ENCODE data around the gene ZFYVE1. TPM values are rescaled to one million over a fixed set of nuclear protein-coding genes. Genes with fewer than 3 reads are reported as not detected.
"Not testable (repeated sequence)": the region's sequence is repeated elsewhere in the genome, so short reads cannot be mapped to it uniquely, and the experiment has no call there.

Gene ZFYVE1
- total RNA-seq, 1 donor from 2014 or later, result 18.6 TPM

DNA sequence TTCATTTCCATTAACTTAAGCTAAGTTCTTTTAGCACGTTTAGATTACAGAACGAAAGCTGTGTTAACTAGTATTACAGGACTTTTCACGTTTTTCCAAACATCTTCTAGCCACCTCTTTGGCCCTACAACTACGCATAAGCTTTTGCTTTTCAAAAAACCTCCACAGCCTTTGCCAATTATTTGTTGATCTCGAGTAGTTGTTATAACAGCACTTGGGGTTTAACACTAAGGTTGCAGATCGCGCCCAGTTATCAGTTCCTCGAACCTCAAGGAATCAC, 31.0 kb upstream of the ZFYVE1 start:
- TF ChIP-seq, protein P1, sequence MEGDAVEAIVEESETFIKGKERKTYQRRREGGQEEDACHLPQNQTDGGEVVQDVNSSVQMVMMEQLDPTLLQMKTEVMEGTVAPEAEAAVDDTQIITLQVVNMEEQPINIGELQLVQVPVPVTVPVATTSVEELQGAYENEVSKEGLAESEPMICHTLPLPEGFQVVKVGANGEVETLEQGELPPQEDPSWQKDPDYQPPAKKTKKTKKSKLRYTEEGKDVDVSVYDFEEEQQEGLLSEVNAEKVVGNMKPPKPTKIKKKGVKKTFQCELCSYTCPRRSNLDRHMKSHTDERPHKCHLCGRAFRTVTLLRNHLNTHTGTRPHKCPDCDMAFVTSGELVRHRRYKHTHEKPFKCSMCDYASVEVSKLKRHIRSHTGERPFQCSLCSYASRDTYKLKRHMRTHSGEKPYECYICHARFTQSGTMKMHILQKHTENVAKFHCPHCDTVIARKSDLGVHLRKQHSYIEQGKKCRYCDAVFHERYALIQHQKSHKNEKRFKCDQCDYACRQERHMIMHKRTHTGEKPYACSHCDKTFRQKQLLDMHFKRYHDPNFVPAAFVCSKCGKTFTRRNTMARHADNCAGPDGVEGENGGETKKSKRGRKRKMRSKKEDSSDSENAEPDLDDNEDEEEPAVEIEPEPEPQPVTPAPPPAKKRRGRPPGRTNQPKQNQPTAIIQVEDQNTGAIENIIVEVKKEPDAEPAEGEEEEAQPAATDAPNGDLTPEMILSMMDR (conservative IDR thresholded peaks at IDR 0.05), result no peak
- Mint-ChIP-seq H3K4me1 (ENCODE audit: unreplicated experiment) (peaks cover 13% of the 10 kb centered on the region), H3K9me3 (no peaks in the 10 kb centered on the region), H3K27me3 (no peaks in the 10 kb centered on the region), H3K27ac (no peak overlapping the region), H3K36me3 (peaks cover 13% of the 10 kb centered on the region), H3K4me3 (no peak overlapping the region)
- DNase-seq (ENCODE audit: extremely low spot score, unreplicated experiment), result no peak

DNA sequence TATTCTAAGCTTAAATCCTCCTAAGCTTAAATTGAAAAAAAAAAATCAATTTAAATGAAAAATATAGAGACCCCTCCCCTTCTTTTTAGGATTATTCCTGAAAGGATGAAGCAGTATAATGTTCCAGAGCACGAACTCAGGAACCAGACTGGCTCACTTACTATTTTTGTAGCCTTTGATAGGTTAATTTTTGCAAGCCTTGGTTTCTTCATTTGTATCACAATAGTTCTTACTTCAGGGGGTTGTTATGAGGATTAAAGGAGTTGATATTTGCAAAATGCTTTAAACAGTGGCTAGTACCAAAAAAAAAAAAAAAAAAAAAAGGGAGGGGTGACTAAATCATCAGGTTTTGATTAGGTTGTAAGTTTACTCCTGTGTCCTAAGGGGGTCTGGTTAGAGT, 28.3 kb upstream of the ZFYVE1 start:
- DNase-seq (ENCODE audit: extremely low spot score, unreplicated experiment), result no peak
- no peak overlapping the region for H3K4me3 Mint-ChIP-seq
- H3K27me3 Mint-ChIP-seq, result no peaks in the 10 kb centered on the region
- TF ChIP-seq, protein P1 (conservative IDR thresholded peaks at IDR 0.05), result no peak
- H3K27ac Mint-ChIP-seq, result no peak overlapping the region
- peaks cover 4% of the 10 kb centered on the region for H3K36me3 Mint-ChIP-seq
- no peaks in the 10 kb centered on the region for H3K9me3 Mint-ChIP-seq
- H3K4me1 Mint-ChIP-seq (ENCODE audit: unreplicated experiment), result no peaks in the 10 kb centered on the region

DNA sequence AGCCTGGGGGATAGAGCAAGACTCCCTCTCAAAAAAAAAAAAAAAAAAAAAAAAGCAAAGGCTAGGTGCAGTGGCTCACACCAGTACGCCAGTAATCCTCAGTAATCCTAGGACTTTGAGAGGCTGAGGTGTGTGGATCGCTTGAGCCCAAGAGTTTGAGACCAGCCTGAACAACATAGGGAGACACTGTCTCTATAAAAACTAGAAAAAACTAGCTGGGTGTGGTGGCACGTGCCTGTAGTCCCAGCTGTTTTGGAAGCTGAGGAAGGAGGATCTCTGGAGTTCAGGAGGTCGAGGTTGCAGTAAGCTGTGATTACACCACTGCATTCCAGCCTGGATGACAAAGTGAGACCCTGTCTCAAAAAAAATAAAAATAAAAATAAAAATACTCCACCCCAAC, 22.5 kb upstream of the ZFYVE1 start:
- H3K9me3 Mint-ChIP-seq, result no peaks in the 10 kb centered on the region

DNA sequence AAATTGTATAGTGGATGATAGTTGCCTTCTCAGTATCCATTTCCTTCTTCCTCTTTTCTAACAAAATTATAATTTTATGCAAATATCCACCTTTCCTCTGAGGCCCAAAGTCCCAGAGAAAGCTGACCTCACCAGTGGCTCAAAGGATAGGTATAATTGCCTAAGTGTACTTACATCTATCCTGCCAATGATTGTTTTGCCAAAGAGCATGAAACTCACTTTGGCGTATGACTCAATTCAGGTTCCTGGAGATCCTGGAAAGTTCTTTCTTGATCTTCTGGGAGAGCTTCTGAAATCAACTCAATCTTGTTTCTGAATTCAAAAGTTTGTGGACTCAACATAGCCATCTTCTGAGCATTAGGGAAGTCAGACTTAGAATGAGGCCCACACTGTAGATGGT, 20.9 kb upstream of the ZFYVE1 start:
- Mint-ChIP-seq H3K36me3 (no peaks in the 10 kb centered on the region), H3K27me3 (no peaks in the 10 kb centered on the region), H3K4me3 (peak overlapping the region; percentile 24), H3K4me1 (ENCODE audit: unreplicated experiment) (no peaks in the 10 kb centered on the region), H3K9me3 (no peaks in the 10 kb centered on the region), H3K27ac (peak overlapping the region; percentile 64)
- TF ChIP-seq, protein P1 (conservative IDR thresholded peaks at IDR 0.05), result no peak
- no peak for DNase-seq (ENCODE audit: extremely low spot score, unreplicated experiment)

More for the DNA sequence above, 22.5 kb upstream of the ZFYVE1 start:
- H3K27ac Mint-ChIP-seq, result no peak overlapping the region
- H3K4me1 Mint-ChIP-seq (ENCODE audit: unreplicated experiment), result no peaks in the 10 kb centered on the region
- H3K4me3 Mint-ChIP-seq, result no peak overlapping the region
- no peaks in the 10 kb centered on the region for H3K27me3 Mint-ChIP-seq
- DNase-seq (ENCODE audit: extremely low spot score, unreplicated experiment), result no peak
- TF ChIP-seq, protein P1 (conservative IDR thresholded peaks at IDR 0.05), result no peak
- no peaks in the 10 kb centered on the region for H3K36me3 Mint-ChIP-seq

DNA sequence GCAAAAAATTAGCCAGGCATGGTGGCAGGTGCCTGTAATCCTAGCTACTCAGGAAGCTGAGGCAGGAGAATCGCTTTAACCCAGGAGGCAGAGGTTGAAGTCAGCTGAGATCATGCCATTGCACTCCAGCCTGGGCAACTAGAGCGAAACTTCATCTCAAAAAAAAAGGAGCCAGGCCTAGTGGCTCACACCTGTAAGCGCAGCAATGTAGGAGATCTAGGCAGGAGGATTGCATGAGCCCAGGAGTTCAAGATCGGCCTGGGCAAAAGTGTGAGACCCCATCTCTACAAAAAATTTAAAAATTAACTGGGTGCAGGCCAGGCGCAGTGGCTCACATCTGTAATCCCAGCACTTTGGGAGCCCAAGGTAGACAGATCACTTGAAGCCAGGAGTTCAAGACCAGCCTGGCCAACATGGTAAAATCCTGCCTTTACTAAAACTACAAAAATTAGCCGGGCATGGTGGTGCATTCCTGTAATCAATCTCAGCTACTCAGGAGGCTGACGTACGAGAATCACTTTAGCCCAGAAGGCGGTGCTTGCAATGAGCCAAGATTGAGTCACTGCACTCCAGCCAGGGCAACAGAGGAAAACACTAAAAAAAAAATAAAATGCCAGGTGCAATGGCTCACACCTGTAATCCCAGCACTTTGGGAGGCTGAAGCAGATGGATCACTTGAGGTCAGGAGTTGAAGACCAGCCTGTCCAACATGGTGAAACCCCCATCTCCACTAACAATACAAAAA, 10.0 kb upstream of the ZFYVE1 start:
- H3K9me3 Mint-ChIP-seq; H3K4me3 Mint-ChIP-seq; H3K4me1 Mint-ChIP-seq (ENCODE audit: unreplicated experiment); H3K27me3 Mint-ChIP-seq; H3K27ac Mint-ChIP-seq; H3K36me3 Mint-ChIP-seq; DNase-seq (ENCODE audit: extremely low spot score, unreplicated experiment): not testable (repeated sequence)
- TF ChIP-seq, protein P1 (conservative IDR thresholded peaks at IDR 0.05), result peak; percentile 25
